Measurements from ENCODE around the gene SCRN2.

SCRN2 gene

DNA sequence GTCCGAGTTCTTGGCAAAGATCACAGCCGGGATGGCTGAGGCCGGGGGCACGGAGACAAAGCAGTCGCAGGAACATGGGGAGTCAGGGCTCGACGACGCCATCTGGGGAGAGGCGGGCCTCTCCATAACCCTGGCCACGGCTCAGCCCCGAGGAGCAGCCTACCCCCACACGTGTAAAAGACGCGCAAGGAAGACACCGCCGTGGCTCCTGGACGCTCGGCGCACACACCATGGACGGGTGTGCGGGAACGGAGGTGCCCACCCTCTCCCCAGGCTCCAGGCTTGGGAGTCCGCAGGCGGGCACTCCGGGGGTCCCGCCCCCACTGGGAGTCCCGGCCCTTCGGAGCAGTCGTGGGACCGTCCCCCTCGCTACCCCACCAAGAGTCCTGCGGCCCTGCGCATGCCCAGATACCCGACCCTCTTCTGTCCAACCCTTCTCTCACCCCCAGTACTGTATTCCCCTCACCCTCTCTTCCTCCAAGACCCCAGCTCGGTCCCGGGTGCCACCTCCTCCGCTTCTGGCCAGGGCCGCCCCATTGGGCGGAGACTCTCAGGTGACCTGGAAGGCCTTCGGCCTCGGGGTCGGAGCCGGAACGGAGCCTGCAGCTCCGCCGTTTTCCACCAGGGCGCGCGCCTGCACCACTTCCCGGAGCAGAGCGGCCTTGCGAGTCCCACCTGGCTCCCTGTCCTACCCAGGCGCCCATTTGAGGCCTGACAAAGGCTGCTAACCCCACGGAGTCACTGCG, at the start of gene SCRN2:
Gene SCRN2 (minus strand): TSS at position 532 of the 746 bp plus-strand sequence. CDS start 430 bp downstream, at position 102.
- peak; percentile 80 for DNase-seq (ENCODE audit: low read depth in 1 of 2, low spot score in 1 of 2)

- DNase-seq (ENCODE audit: low read depth in 1 of 2, low spot score in 1 of 2), result peak; percentile 88 to 93
Measured at GRCh38 chr17:47889734-47890529, 48.9 kb upstream of the SCRN2 start.

DNA sequence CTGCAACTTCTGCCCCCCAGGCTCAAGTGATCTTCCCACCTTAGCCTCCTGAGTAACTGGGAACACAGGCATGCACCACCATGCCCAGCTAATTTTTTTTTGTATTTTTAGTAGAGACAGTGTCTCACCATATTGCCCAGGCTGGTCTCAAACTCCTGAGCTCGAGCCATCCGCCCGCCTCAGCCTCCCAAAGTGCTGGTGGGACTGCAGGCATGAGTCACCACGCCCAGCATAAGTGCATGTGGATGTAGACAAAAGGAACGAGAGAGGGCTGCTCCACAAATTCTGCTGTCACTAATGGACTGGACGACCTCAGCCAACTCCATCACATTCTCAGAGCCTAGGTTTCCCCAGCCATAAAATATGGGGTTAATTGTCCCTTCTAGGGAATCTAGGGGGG, 47.2 kb upstream of the SCRN2 start:
- no peak for DNase-seq (ENCODE audit: low read depth in 1 of 2, low spot score in 1 of 2)

GRCh38 chr17:47884905-47885730, 44.0 kb upstream of the SCRN2 start:
- no peak for DNase-seq (ENCODE audit: low read depth in 1 of 2, low spot score in 1 of 2)

- no peak for DNase-seq (ENCODE audit: low read depth in 1 of 2, low spot score in 1 of 2)
Measured at GRCh38 chr17:47884427-47884740, 43.3 kb upstream of the SCRN2 start.

DNA sequence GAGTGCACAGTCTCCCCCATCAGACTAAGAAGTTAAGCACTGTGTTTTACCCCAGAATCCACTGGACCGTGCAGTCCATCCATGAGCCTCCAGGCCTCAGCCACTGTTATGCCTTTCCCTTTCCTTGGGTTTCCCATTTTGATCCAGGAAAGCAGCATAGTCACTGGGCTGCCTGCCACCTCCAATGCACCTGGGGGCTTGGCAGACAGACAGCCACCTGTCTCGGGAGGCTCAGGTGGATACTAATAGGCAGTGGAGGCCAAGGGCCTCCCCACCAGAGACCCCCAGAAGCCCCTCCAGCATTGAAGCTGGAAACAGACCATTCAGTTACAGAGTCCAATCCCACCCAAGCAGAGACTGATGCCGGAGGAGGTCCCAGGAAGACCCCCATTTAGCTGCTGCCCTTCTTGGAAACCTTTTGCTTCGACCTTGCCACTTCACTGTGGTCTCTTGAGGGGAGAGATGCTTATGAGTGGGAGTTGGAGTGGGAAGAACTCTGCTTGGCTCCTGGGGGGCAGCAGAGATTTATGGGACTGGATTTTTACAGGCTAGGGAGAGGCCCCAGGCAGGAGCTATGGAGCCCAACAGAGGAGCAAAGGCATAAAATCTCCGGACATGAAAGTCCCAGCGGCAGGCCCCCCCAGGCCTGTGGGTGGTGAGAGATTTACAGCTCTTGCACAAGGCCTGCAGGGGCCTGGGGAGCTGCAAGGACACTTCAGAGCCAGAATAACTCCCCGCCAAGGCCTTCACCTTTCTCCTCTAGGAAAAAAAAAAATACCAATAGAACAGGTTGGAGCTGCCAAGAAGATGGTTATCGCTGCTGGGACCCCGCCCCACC, 42.7 kb upstream of the SCRN2 start:
- no peak for DNase-seq (ENCODE audit: low read depth in 1 of 2, low spot score in 1 of 2)

DNA sequence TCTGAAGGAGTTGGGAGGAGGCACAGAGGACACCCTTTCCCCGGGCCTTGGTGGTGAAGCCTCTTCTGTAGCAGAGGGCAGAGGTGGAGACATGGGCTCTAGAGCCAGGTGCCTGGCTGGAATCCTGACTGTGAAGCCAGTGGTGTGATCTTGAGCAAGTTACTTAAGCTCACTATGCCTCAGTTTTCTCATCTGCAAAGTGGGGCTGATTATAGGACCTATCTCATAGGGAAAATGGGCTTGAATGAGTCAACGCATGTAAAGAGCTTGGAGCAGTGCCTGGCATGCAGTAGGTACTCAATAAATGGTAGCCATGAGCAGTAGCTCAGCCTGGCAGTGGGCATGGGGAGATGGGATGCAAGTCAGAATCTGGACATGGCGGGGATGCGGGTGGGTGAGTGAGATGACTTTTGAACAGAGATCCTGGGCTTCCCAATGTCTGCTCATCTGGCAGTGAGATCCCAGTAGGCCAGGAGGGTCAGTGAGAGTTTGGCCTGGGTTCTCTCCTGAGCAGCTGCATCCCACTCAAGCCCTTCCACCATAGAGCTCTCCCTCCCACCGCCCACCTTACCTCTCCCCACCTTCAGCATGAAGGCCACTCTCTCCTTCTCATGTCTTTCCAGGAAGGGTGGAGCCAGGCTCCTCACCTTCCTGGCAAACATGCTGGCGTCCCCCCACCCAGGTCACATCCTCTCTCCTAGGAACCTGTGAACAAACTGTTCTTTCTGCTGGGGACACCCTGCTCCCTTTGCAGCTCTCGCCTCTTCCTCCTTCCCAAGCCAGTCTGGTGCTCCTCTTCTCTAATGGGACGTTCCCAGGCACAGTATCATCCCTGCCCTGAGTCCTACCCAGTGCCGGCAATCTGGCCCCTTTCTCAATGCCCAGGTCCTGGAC, 41.9 kb upstream of the SCRN2 start:
- DNase-seq (ENCODE audit: low read depth in 1 of 2, low spot score in 1 of 2), result no peak

DNA sequence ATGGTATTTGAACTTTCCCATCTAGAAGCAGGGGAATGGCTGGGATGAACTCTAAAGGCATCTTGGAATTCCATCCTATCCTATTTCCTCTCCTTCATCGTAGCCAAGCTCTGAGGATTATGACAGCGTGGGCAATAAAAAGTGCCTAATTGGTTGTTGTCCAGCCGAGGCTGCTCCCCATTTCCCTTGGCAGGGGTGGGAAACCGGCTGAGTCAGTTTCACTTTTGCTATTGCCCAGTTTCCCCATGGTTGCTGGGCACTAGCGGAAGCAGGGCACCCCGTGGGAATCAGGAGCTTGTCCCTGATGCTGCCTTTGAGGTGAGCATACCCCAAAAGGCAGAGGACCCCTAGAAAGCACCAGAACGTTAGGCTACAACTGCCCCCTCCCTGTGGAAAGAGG, 41.2 kb upstream of the SCRN2 start:
- DNase-seq (ENCODE audit: low read depth in 1 of 2, low spot score in 1 of 2), result no peak

GRCh38 chr17:47879776-47880454, 38.8 kb upstream of the SCRN2 start:
- DNase-seq (ENCODE audit: low read depth in 1 of 2, low spot score in 1 of 2), result no peak

- no peak for DNase-seq (ENCODE audit: low read depth in 1 of 2, low spot score in 1 of 2)
Measured at GRCh38 chr17:47879028-47879585, 38.0 kb upstream of the SCRN2 start.

- DNase-seq (ENCODE audit: low read depth in 1 of 2, low spot score in 1 of 2), result no peak
Measured at GRCh38 chr17:47878203-47879027, 37.3 kb upstream of the SCRN2 start.

DNA sequence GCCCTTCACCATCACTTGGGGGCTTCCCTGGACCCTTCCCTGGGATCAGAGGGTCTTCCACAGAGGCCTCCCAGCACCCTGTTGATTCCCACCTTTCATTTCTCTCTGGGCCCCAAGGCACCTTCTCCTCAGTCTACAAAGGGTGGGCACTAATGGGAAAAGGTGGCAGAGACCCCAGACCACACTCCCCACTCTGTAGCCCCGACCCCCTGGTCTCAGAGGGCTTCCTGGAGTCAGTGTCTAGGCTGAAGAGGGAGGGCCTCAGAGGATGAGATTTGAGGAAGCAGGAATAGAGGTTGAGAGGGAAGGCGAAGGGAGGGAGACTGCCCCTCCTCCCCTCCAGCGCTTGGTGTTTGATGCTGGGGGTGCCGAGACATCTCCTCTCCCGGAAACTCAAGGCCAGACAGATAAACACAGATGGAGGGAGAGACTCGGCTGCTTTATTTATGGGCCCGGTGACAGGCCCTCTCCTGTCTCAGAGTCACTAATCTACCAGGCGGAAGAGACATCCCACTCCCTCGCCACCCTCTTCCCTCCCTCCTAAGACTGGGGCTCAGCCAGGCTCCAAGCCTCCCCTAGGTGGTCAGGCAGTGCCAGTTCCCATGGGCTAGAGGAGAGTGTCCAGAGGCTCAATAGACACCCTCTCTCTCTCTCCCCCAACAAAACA, 36.4 kb upstream of the SCRN2 start:
- DNase-seq (ENCODE audit: low read depth in 1 of 2, low spot score in 1 of 2), result no peak

DNA sequence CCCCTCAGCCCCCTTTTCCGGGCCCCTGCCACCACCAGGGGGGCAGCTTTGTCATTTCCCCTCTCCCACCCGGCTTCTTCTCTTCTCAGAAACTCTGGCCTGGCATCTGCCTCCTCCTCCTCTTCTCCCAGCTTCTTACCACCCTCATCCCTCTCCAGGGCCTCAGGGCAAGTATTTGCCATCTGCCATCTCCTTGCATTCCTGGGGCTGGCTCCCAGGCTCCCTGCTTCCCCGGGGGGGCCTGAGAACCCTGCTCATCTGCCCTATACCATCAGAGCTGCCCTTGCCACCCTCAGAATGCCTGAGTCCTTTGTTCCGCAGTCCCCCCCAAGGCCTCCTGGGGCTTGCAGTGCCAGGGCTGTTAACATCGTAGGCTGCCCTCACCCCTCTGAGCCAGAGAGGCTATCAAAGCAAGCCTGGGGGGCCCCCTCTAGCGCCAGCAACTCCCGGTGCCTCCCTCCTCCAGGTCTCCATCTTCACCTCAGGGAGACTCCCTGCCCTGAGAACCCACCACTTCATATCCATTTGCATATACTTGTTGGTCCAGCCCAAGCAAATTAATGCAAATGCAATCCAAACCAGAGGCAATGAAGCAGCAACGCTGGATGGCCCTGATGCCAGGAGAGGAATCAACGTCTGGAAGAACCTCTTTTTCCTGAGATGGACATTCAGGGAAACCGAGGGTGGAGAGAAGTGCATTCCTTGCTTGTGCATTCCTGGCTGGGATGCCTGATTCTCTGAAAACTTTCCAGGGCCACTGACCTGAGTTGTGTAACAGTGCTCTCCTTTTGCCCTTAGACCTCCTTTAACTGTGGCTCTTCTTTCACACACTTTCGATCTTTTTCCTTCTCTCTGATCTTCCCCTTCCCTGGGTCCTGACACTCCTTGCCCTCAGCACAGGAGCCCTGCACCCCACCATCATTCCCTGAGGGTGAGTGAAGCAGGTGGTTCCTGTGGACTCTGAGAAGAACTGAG, 34.2 kb upstream of the SCRN2 start:
- no peak for DNase-seq (ENCODE audit: low read depth in 1 of 2, low spot score in 1 of 2)

GRCh38 chr17:47873200-47874090, 32.4 kb upstream of the SCRN2 start:
- no peak for DNase-seq (ENCODE audit: low read depth in 1 of 2, low spot score in 1 of 2)

DNA sequence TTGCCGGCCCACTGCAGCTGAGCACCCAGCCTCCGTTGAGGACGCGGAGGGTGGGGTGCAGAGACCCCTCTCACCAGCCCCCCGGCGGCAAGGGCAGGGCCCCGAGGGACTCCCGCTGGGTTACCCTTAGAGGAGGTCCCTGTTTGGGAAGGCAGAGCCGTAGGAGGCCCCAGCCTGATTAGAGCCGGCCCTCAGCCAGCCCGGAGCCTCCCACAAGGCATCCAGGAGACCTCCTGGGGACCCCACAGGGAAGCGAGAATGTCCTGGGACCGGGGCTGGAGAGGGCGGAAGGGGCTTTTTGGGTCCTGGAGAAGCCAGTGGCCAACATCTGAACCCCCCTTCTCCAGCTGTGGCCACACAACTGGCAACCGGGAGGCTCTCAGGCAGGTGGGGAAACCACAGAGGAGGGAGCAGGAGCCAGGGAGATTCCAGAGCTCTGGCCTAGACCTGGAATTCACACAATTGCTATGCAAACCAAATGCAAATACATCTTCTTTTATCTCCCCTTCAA, 31.6 kb upstream of the SCRN2 start:
- DNase-seq (ENCODE audit: low read depth in 1 of 2, low spot score in 1 of 2), result no peak

All from activated CD4-positive, alpha-beta T cell treated with anti-CD3 and anti-CD28 coated beads, Interleukin-2, amount 50 U/mL, for 24 hours (primary cell).